Panc1 (cell line): ENCODE results near the gene NDUFA11. TPM values are rescaled to one million over a fixed set of nuclear protein-coding genes. Genes with fewer than 3 reads are reported as not detected.

Experiments
- ATAC-seq: fragments of 200-7000 bp; cut with Tn5 transposase; 2 replicates; pipeline ENCODE4 v1.9.1; 2020; ENCODE audit warnings: mild to moderate bottlenecking, moderate library complexity
- BruUV-seq: library from RNA; stranded (reverse); fragments of 400-500 nt; replicated peaks from 2 replicates; lab custom pipeline; 2021; lab: Mats Ljungman, UMichigan
- CTCF ChIA-PET: fragments of 300-600 bp; sonication (Branson Sonifier 250); formaldehyde crosslinking; loops from one replicate; lab custom pipeline; 2022; ENCODE audit warnings: antibody characterized with exemption; lab: Charles Lee
- POLR2A ChIA-PET: fragments of 300-600 bp; sonication (Branson Sonifier 250); formaldehyde crosslinking; loops from one replicate; lab custom pipeline; 2022; ENCODE audit warnings: antibody characterized with exemption; lab: Charles Lee
- DNase-seq: peaks from one replicate; pipeline ENCODE4 v3.0.0-alpha.2; 2010; ENCODE audit warnings: low read depth, low spot score
- H3K27ac ChIP-seq: 2 replicates; pipeline ENCODE4 v1.5.1; 2011; ENCODE audit warnings: mild to moderate bottlenecking, low read length, inconsistent platforms
- H3K27me3 ChIP-seq: fragments of 200-500 bp; sonication (Bioruptor generic); 2 replicates; pipeline ENCODE4 v1.6.0; 2014; ENCODE audit warnings: low read length, inconsistent platforms; ENCODE audit not compliant: control insufficient read depth, insufficient read depth
- H3K36me3 ChIP-seq: fragments of 200-500 bp; sonication (Bioruptor generic); 2 replicates; pipeline ENCODE4 v1.5.1; 2014; ENCODE audit warnings: inconsistent platforms, mild to moderate bottlenecking, low read length, moderate library complexity; ENCODE audit not compliant: control insufficient read depth, insufficient read depth
- H3K4me1 ChIP-seq: 2 replicates; pipeline ENCODE4 v1.5.1; 2011; ENCODE audit warnings: inconsistent platforms, mild to moderate bottlenecking, low read length, moderate library complexity; ENCODE audit not compliant: control insufficient read depth, insufficient read depth
- H3K4me3 ChIP-seq, 2 experiments: 2 replicates each; pipeline ENCODE4 v1.5.1; 2011 to 2012; ENCODE audit warnings: low read depth in 2 of 2, low read length in 2 of 2, mild to moderate bottlenecking in 2 of 2, inconsistent platforms in 1 of 2, moderate library complexity in 1 of 2
- H3K9me3 ChIP-seq: fragments of 200-500 bp; sonication (Bioruptor generic); 2 replicates; pipeline ENCODE4 v1.5.1; 2014; ENCODE audit warnings: low read depth, mild to moderate bottlenecking, inconsistent platforms, low read length, moderate library complexity; ENCODE audit not compliant: control insufficient read depth, insufficient read depth
- POLR2AphosphoS5 ChIP-seq: IDR thresholded peaks from 2 replicates; pipeline ENCODE4 v1.6.1; 2012; ENCODE audit warnings: mild to moderate bottlenecking, low read depth, low read length, moderate library complexity
- SIN3A ChIP-seq: IDR thresholded peaks from 2 replicates; pipeline ENCODE4 v1.6.1; 2012; ENCODE audit warnings: low read depth, mild to moderate bottlenecking, low read length, moderate library complexity, borderline replicate concordance; ENCODE audit not compliant: insufficient read depth
- TCF7L2 ChIP-seq: IDR thresholded peaks from 2 replicates; pipeline ENCODE4 v1.6.1; 2011; ENCODE audit warnings: mild to moderate bottlenecking, low read depth, low read length, inconsistent platforms
- in situ Hi-C: cut with HindIII; loops from 2 replicates; pipeline ENCODE4 v1.10.0; 2016; ENCODE audit warnings: low sequenced_read_pairs, low pct_unique_long_range_greater_than_20kb
- intact Hi-C: fragments of 100-400 bp; cut with micrococcal nuclease; formaldehyde crosslinking; loops from one replicate; pipeline ENCODE4 v1.10.0; 2022; ENCODE audit not compliant: unreplicated experiment
- total RNA-seq: library from RNA; stranded (reverse); gene quantifications from one replicate; pipeline ENCODE4 v1.2.1, GENCODE V29; 2021; ENCODE audit not compliant: unreplicated experiment
- TF ChIP-seq, protein P1 (sequence below), 2 experiments: IDR thresholded peaks; 2 replicates each; pipeline ENCODE4 v1.6.1; 2011 to 2012; ENCODE audit warnings: low read depth in 2 of 2, control low read depth in 1 of 2, low read length in 1 of 2, mild to moderate bottlenecking in 1 of 2, moderate library complexity in 1 of 2; ENCODE audit not compliant: insufficient read depth in 1 of 2
- TF ChIP-seq, protein P2 (sequence below): fragments of 450-650 bp; IDR thresholded peaks from 2 replicates; pipeline ENCODE4 v1.5.1; 2017; ENCODE audit warnings: mild to moderate bottlenecking

The NDUFA11 gene
- total RNA-seq, 1 experiment from 2014 or later = 242 TPM

DNA sequence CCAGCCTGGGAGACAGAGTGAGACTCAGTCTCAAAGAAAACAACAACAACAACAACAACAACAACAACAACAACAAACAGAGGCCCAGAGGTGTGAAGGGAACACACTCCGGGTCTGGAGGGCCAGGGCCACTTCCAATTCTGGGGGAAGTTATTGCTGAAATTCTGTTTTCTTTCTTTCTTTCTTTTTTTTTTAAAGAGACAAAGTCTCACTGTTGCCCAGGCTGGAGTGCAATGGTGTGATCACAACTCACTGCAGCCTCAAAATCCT lies 7.0 kb upstream of the NDUFA11 start:
- H3K9me3 ChIP-seq = no peaks in the 10 kb centered on the region
- H3K4me1 ChIP-seq = peaks cover 7% of the 10 kb centered on the region
- DNase-seq (no peak), ATAC-seq (no peak)
- intact Hi-C loops = no loop called here
- BruUV-seq = no TSS peak
- no peak overlapping the region for H3K4me3 ChIP-seq
- CTCF ChIA-PET = no interaction called here
- in situ Hi-C loops = no loop called here
- no peaks in the 10 kb centered on the region for H3K27me3 ChIP-seq
- TF ChIP-seq, protein P1, sequence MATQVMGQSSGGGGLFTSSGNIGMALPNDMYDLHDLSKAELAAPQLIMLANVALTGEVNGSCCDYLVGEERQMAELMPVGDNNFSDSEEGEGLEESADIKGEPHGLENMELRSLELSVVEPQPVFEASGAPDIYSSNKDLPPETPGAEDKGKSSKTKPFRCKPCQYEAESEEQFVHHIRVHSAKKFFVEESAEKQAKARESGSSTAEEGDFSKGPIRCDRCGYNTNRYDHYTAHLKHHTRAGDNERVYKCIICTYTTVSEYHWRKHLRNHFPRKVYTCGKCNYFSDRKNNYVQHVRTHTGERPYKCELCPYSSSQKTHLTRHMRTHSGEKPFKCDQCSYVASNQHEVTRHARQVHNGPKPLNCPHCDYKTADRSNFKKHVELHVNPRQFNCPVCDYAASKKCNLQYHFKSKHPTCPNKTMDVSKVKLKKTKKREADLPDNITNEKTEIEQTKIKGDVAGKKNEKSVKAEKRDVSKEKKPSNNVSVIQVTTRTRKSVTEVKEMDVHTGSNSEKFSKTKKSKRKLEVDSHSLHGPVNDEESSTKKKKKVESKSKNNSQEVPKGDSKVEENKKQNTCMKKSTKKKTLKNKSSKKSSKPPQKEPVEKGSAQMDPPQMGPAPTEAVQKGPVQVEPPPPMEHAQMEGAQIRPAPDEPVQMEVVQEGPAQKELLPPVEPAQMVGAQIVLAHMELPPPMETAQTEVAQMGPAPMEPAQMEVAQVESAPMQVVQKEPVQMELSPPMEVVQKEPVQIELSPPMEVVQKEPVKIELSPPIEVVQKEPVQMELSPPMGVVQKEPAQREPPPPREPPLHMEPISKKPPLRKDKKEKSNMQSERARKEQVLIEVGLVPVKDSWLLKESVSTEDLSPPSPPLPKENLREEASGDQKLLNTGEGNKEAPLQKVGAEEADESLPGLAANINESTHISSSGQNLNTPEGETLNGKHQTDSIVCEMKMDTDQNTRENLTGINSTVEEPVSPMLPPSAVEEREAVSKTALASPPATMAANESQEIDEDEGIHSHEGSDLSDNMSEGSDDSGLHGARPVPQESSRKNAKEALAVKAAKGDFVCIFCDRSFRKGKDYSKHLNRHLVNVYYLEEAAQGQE (IDR thresholded peaks at IDR 0.05; ENCODE audit: insufficient read depth in 1 of 2, low read depth in 2 of 2, low read length in 1 of 2) = no peak
- TF ChIP-seq SIN3A (no peak), TCF7L2 (no peak), POLR2AphosphoS5 (no peak)
- TF ChIP-seq, protein P2, sequence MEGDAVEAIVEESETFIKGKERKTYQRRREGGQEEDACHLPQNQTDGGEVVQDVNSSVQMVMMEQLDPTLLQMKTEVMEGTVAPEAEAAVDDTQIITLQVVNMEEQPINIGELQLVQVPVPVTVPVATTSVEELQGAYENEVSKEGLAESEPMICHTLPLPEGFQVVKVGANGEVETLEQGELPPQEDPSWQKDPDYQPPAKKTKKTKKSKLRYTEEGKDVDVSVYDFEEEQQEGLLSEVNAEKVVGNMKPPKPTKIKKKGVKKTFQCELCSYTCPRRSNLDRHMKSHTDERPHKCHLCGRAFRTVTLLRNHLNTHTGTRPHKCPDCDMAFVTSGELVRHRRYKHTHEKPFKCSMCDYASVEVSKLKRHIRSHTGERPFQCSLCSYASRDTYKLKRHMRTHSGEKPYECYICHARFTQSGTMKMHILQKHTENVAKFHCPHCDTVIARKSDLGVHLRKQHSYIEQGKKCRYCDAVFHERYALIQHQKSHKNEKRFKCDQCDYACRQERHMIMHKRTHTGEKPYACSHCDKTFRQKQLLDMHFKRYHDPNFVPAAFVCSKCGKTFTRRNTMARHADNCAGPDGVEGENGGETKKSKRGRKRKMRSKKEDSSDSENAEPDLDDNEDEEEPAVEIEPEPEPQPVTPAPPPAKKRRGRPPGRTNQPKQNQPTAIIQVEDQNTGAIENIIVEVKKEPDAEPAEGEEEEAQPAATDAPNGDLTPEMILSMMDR = no peak
- no peak overlapping the region for H3K27ac ChIP-seq
- no peaks in the 10 kb centered on the region for H3K36me3 ChIP-seq
- POLR2A ChIA-PET = no interaction called here

DNA sequence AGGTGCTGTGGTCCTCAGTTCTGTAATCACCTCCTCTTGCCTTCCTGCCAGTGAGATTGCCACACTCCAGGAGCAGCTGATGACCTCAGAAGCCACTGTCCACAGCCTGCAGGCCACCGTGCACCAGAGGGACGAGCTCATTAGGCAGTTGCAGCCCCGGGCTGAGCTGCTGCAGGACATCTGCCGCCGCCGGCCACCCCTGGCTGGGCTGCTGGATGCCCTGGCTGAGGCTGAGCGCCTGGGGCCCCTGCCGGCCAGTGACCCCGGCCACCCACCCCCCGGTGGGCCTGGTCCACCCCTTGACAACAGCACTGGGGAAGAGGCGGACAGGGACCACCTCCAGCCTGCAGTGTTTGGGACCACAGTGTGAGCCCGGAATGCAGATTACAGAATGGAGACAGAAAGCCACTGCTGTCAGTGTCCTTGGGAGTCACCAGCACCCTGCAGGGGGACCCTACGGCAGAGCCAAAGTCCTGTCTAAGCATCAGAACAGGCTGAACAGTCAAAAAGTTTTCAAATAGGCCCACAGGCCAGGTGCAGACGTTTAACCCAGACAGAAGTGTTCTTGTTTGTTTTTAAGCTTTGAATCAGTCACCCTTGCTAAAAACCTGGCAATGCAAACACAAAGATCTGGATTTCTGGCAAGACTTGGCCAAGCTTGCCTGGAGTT lies 5.3 kb upstream of the NDUFA11 start:
- no peaks in the 10 kb centered on the region for H3K27me3 ChIP-seq
- ATAC-seq = no peak
- CTCF ChIA-PET = no interaction called here
- H3K4me3 ChIP-seq = no peak overlapping the region
- no peaks in the 10 kb centered on the region for H3K9me3 ChIP-seq
- TF ChIP-seq TCF7L2 (no peak), SIN3A (no peak), POLR2AphosphoS5 (no peak)
- TF ChIP-seq, protein P2 = no peak
- TF ChIP-seq, protein P1 (IDR thresholded peaks at IDR 0.05; ENCODE audit: insufficient read depth in 1 of 2, low read depth in 2 of 2, low read length in 1 of 2) = no peak
- no peaks in the 10 kb centered on the region for H3K36me3 ChIP-seq
- intact Hi-C loops (no loop called here), in situ Hi-C loops (no loop called here)
- no TSS peak for BruUV-seq
- POLR2A ChIA-PET = no interaction called here
- no peak overlapping the region for H3K27ac ChIP-seq
- no peak for DNase-seq
- peaks cover 2% of the 10 kb centered on the region; the same call in 1 of the 2 replicates for H3K4me1 ChIP-seq
